ENCODE data around the gene LRP10.

GRCh38 chr14:22837114-22837749 is 34.3 kb upstream of the LRP10 start:
- TF ChIP-seq CTCF (IDR thresholded peaks at IDR 0.05) (no peak), USF2 (IDR thresholded peaks at IDR 0.05) (no peak), ZSCAN20 (CRISPR knock-in tag; IDR thresholded peaks at IDR 0.05) (no peak), RFX5 (IDR thresholded peaks at IDR 0.05) (no peak), CEBPB (IDR thresholded peaks at IDR 0.05) (no peak), RCOR1 (IDR thresholded peaks at IDR 0.05; ENCODE audit: low read depth, low read length) (no peak), CHD2 (IDR thresholded peaks at IDR 0.05; ENCODE audit: low read length, partially characterized antibody) (no peak)

Data from A549 (cell line).